Heart left ventricle (tissue), 16 donors: ENCODE measurements around the gene C11orf21. TPM values are rescaled to one million over a fixed set of nuclear protein-coding genes. Genes with fewer than 3 reads are reported as not detected.

Experiments
- ATAC-seq, 4 donors: fragments of 200-7000 bp; cut with Tn5 transposase; one replicate each; pipeline ENCODE4 v1.9.1; 2020 to 2022; ENCODE audit warnings: moderate library complexity in 4 of 4, mild to moderate bottlenecking in 3 of 4, moderate number of reproducible peaks in 1 of 4
- DNase-seq, 5 donors: peaks; one replicate each; pipeline ENCODE4 v3.0.0-alpha.2; 2020
- H3K27ac ChIP-seq, 12 donors: fragments of 200-600 bp; sonication (generic) in 4 of 12; one replicate each; pipeline versions ENCODE4 v1.5.0 to v1.8.0; 2016 to 2022; ENCODE audit warnings: mild to moderate bottlenecking in 2 of 12
- H3K27me3 ChIP-seq, 9 donors: fragments of 200-600 bp; sonication (generic) in 2 of 9; one replicate each; pipeline versions ENCODE4 v1.5.1 to v1.8.0; 2016 to 2022; ENCODE audit warnings: mild to moderate bottlenecking in 3 of 9
- H3K36me3 ChIP-seq, 9 donors: fragments of 200-600 bp; sonication (generic) in 2 of 9; one replicate each; pipeline versions ENCODE4 v1.5.0 to v1.8.0; 2018 to 2022; ENCODE audit warnings: mild to moderate bottlenecking in 2 of 9
- H3K4me1 ChIP-seq, 12 donors: fragments of 200-600 bp; sonication (generic) in 4 of 12; one replicate each; pipeline versions ENCODE4 v1.5.0 to v1.8.0; 2016 to 2022; ENCODE audit warnings: mild to moderate bottlenecking in 3 of 12
- H3K4me3 ChIP-seq, 12 donors: fragments of 200-600 bp; sonication (generic) in 4 of 12; one replicate each; pipeline versions ENCODE4 v1.5.0 to v1.8.0; 2017 to 2022; ENCODE audit warnings: mild to moderate bottlenecking in 9 of 12, moderate library complexity in 4 of 12
- H3K9me3 ChIP-seq, 12 donors: fragments of 200-600 bp; sonication (generic) in 4 of 12; one replicate each; pipeline versions ENCODE4 v1.5.0 to v1.8.0; 2016 to 2022; ENCODE audit warnings: mild to moderate bottlenecking in 1 of 12
- POLR2A ChIP-seq, 2 donors: fragments of 450-650 bp; IDR thresholded peaks; one replicate each; pipeline ENCODE4 v1.6.1; 2017; ENCODE audit warnings: antibody characterized with exemption in 2 of 2, mild to moderate bottlenecking in 2 of 2, moderate library complexity in 2 of 2
- WGBS, 4 donors: extraction: QIAGEN DNeasy Blood & Tissue Kit in 2 of 4; methylation state at CpG; one replicate each; pipeline versions ENCODE4 v1.1.5 to v1.1.7; 2013 to 2018; 5-methylcytosine and 5-hydroxymethylcytosine counted together
- intact Hi-C, 10 donors: fragments of 100-400 bp; cut with DNase I; formaldehyde crosslinking; loops; one replicate each; pipeline versions ENCODE4 v1.11.1 to v1.14.2; 2022
- polyA plus RNA-seq, 2 donors: library from polyadenylated mRNA; stranded (reverse); fragments of 200-250 nt; gene quantifications; one replicate each; pipeline ENCODE4 v1.2.3, GENCODE V29; 2013
- total RNA-seq, 9 donors: library from RNA; depleted of rRNA in 2 of 9; stranded (reverse); fragments of >200 nt in 2 of 9; fragmentation: NEBNext Ultra II Directional in 3 of 9; extraction: Animal tissue kit (Norgen Biotek cat#: 25700) in 3 of 9; gene quantifications; one replicate each; pipeline versions ENCODE4 v1.1.0 to v1.2.4, GENCODE V29; 2016 to 2023
- TF ChIP-seq, protein P1 (sequence below), 12 donors: fragments of 200-600 bp; sonication (generic) in 4 of 12; IDR thresholded peaks; one replicate each; pipeline versions ENCODE4 v1.5.0 to v1.8.0; 2018 to 2022; ENCODE audit warnings: antibody characterized with exemption in 12 of 12, mild to moderate bottlenecking in 5 of 12
- donor health status: ischemic (EF 13 %, LVEDD 7.1; RV severe dilation, severe dysfunction).
- donor health status: healthy with polysubstance abuse.
- donor health status: DM: no; HTN: yes; CAD: no.
- donor health status: DM: no; HTN: no; CAD: no.
- donor health status: ischemic (EF 25% LVEDD 6.9; RV normal size, moderate dysfunction).
- donor health status: ischemic (EF 25% LVEDD 5.7; RV mildly dilated, moderate dysfunction).
- donor health status: healthy.
- donor health status: DM: yes; HTN: yes; CAD: no.
- donor health status: ischemic (EF 35%, LVEDD 5.7; RV mildly dilated, moderate dysfunction).
- donor health status: nonischemic (EF 11% LVEDD 7.7; RV severe dilation, severe dysfunction).
- donor health status: DM: yes; HTN: yes; CAD: no.
- donor health status: PGD.
- donor health status: ischemic (EF 29% LVEDD 5.4; RV normal size, mild dysfunction).
- donor health status: nonischemic (EF 23%, LVEDD 6.1; RV moderate dilation, normal function).

C11orf21 gene
- total and polyA plus RNA-seq, 11 donors: 4.8 to 41.2 (median 29.9) TPM

DNA sequence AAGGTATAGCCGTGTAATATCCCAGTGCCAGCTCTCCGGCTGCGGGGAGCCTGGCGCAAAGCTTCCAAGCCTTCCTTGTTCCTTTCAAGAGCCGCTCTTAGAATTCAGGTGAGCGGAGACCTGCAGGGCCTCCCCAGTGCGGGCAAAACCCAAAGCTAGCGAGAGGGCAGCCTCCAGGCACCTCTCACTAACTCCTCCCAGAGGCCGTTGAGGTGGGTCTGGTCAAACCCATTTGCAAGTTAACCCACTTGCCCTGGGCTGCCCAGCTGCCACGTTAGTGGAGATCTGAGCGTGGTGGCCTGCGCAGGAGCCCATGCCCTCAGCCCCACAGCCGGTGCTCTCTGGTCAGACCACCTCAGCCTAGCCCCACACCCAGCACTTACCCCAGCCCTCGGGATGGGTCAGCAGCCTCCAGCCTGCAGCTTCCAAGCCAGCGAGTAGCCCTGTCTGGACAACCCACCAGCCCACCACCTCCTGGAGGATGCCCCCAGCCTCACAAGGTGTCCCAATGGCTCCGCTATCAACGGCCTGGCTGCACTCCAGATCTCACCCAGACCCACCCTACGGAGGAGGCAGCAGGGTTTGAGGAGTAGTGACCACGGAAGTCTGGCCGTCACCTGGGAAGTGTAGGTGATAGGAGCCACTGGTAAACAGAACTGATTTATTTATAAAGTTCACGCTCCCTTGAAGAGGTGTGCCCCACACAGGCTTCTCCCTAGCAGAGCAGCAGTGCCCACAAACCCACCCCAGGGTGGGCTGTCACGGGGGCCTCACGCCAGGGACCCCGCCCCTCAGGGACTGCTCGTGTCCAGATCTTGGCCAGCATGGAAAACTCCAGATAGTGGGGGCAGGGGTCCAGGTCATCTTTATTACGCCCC, 33.6 kb downstream of the C11orf21 start:
- intact Hi-C loops: no loop called here
- peak overlapping the region in 4 of 12 donors; percentile 16 to 59 (median 34) for H3K4me3 ChIP-seq
- H3K36me3 ChIP-seq: no peaks in the 10 kb centered on the region
- H3K4me1 ChIP-seq: peaks cover 0 to 51% (median 12%) of the 10 kb centered on the region in 12 donors
- H3K27me3 ChIP-seq: peaks cover 34 to 53% (median 44%) of the 10 kb centered on the region in 9 donors
- H3K9me3 ChIP-seq: no peaks in the 10 kb centered on the region
- DNase-seq (no peak), ATAC-seq (no peak)
- WGBS, 4 donors: 62 to 80% (median 70%) methylated on average over 10 to 26 of the region's 26 CpGs
- peak overlapping the region in 1 of 12 donors; percentile 89 for H3K27ac ChIP-seq
- no peak for TF ChIP-seq POLR2A (IDR thresholded peaks at IDR 0.05)
- TF ChIP-seq, protein P1, sequence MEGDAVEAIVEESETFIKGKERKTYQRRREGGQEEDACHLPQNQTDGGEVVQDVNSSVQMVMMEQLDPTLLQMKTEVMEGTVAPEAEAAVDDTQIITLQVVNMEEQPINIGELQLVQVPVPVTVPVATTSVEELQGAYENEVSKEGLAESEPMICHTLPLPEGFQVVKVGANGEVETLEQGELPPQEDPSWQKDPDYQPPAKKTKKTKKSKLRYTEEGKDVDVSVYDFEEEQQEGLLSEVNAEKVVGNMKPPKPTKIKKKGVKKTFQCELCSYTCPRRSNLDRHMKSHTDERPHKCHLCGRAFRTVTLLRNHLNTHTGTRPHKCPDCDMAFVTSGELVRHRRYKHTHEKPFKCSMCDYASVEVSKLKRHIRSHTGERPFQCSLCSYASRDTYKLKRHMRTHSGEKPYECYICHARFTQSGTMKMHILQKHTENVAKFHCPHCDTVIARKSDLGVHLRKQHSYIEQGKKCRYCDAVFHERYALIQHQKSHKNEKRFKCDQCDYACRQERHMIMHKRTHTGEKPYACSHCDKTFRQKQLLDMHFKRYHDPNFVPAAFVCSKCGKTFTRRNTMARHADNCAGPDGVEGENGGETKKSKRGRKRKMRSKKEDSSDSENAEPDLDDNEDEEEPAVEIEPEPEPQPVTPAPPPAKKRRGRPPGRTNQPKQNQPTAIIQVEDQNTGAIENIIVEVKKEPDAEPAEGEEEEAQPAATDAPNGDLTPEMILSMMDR (IDR thresholded peaks at IDR 0.05): no peak

DNA sequence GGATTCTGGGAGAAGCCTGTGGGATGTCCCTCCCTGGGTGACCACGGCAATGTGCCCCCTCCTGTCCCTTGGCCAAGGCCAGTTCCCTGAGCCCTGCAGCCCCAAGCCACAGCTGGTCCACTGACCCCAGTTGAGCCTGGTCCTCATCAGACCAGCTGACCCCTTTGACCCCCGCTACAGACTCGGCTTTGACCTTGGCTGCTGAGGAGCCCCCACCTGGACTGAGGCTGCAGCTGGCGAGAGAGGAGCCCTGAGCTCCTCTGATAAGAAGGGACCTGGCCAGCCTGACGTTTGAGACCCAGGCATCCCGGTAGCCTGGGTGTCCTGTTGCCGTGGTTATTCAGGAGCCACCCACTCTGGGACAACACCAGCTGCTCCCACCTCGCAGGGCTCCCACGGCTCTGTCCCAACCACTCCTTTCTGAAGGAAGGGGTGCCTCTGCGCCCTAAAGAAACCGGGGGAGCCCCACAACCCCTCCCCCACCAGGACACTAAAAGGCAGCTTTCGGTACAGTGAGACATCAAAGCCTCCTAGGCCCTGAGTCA, 34.3 kb downstream of the C11orf21 start:
- DNase-seq: no peak

DNA sequence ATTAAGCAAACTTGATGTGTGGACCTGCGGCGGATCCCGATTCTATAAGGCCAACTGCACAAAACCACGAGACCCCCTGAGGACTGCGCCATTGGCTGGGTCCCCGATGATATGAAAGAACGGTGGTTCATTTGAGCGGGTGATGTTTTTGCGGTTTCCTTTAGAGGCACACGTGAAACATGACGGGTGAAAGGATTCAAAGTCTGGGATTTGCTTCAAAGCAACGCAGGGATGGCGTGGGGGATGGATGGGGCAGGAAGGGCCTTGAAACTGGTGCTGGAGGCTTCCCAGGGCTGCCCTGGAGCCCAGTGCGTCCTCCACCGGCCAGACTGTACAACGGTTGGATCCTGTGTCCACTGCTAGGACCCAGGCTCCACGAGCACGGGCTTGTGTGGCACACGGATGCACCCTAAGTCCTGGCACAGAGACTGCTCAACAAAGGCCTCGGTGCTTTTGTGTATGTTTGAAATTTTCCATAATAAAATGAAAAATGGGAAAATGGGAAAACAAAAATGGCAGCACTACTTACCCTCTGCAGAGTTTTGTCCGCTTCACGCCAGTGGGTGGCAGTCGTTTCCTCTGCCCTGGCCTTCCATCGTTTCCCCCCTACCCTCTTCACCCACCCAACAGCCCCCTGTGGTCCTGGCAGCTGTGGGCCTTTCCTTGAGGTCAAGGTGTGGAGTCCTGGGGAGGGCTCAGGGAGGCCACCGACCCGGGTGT, 35.0 kb downstream of the C11orf21 start:
- WGBS, 4 donors: 92 to 93% (median 92%) methylated on average over 25 to 26 of the region's 26 CpGs
- intact Hi-C loops: no loop called here
- H3K4me1 ChIP-seq: peaks cover 0 to 51% (median 12%) of the 10 kb centered on the region in 12 donors
- H3K27ac ChIP-seq: peak overlapping the region in 1 of 12 donors; percentile 90
- TF ChIP-seq POLR2A (IDR thresholded peaks at IDR 0.05): no peak
- TF ChIP-seq, protein P1 (IDR thresholded peaks at IDR 0.05): no peak
- ATAC-seq: no peak
- no peaks in the 10 kb centered on the region for H3K36me3 ChIP-seq
- peaks cover 33 to 55% (median 40%) of the 10 kb centered on the region in 9 donors for H3K27me3 ChIP-seq
- no peaks in the 10 kb centered on the region for H3K9me3 ChIP-seq
- H3K4me3 ChIP-seq: no peak overlapping the region
- DNase-seq: no peak

More for the DNA sequence above, 34.3 kb downstream of the C11orf21 start:
- Histone ChIP-seq H3K4me3 (no peak overlapping the region), H3K27me3 (peaks cover 34 to 56% (median 44%) of the 10 kb centered on the region in 9 donors), H3K36me3 (no peaks in the 10 kb centered on the region), H3K4me1 (peaks cover 0 to 51% (median 12%) of the 10 kb centered on the region in 12 donors), H3K9me3 (no peaks in the 10 kb centered on the region), H3K27ac (no peak overlapping the region)
- no peak for TF ChIP-seq POLR2A (IDR thresholded peaks at IDR 0.05)
- TF ChIP-seq, protein P1 (IDR thresholded peaks at IDR 0.05): no peak
- intact Hi-C loops: no loop called here
- ATAC-seq: no peak
- 78 to 87% (median 81%) methylated on average over 8 to 12 of the region's 12 CpGs for WGBS, 4 donors
